Measurements from ENCODE around the gene PLXDC2.

Gene PLXDC2

DNA sequence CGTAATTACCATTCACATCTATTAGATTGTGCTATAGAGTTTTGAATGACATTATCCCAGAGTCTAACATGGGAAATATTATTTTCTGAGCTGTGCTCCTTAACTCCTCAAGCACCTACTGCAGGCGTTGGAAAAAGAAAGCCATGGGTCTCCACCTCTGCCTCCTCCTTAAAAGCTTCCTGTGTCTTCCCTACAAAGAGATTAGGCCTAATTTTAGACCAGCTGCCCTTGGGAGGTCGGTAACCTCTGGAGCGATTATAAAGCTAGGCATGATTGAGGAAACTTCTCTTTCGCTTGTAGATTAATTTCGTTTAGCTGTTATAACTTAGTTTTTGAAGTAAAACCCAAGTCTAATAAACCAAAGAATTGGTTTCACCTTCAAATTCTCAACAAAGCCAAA, 75.2 kb downstream of the PLXDC2 start:
- DNase-seq (ENCODE audit: insufficient read length, low spot score) (no peak), FAIRE-seq (no peak)
- no peak for TF ChIP-seq CTCF (IDR thresholded peaks at IDR 0.05; ENCODE audit: insufficient read depth, missing control alignments)

DNA sequence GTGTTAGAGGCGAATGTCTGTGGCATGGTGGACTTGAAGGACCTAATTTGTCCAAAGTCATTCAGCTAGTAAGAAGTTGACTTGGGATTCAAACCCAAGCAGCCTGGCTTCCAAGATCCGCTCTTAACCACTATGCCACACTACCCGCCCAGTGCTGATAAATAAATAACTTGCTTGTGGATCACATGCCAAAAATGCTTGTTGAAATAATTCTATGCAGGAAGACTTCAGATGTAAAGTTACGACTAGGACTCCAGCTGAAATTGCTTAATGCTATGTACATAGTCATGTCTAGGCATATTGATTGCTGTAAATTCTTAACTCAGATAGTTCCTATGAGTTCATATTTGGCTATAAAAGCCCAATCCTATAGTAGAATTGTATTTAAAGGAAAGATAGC, 76.0 kb downstream of the PLXDC2 start:
- FAIRE-seq = no peak
- no peak for TF ChIP-seq CTCF (IDR thresholded peaks at IDR 0.05; ENCODE audit: insufficient read depth, missing control alignments)
- no peak for DNase-seq (ENCODE audit: insufficient read length, low spot score)

DNA sequence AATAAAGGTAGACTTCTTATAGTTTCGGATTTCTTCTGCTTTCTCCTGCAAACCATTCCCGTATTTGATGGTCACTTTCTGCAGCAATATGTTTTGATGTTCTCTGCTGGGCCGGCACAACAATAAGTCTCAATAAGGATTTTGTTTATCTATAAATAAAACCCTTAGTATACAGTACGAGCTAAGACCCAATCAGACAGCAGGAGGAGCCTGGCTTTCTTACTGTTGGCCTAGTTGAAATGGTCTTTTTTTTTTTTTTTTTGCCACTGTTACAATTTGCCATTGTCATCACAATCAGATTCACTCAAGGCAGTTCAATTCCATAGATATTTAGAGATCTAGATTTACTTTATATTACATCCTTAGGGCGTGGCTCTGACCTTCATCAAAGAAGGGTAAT, 76.4 kb downstream of the PLXDC2 start:
- FAIRE-seq (no peak), DNase-seq (ENCODE audit: insufficient read length, low spot score) (no peak)
- no peak for TF ChIP-seq CTCF (IDR thresholded peaks at IDR 0.05; ENCODE audit: insufficient read depth, missing control alignments)

DNA sequence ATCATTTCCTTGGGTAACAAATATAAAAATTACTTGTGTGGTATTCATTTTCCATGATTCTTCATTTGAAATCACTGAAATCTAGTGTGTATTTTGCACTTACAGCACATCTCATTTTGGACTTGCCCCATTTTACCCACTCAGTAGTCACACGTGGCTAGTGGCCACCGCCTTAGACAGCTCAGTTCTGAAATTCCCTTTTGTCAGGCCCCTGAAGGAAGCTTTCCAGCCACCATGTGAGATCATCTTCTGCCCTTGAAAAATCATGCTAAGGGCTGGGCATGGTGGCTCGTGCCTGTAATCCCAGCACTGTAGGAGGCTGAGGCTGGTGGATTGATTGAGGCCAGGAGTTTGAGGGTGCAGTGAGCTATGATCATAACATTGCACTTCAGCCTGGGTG, 79.3 kb downstream of the PLXDC2 start:
- FAIRE-seq (no peak), DNase-seq (ENCODE audit: insufficient read length, low spot score) (no peak)
- TF ChIP-seq CTCF (IDR thresholded peaks at IDR 0.05; ENCODE audit: insufficient read depth, missing control alignments) = no peak

DNA sequence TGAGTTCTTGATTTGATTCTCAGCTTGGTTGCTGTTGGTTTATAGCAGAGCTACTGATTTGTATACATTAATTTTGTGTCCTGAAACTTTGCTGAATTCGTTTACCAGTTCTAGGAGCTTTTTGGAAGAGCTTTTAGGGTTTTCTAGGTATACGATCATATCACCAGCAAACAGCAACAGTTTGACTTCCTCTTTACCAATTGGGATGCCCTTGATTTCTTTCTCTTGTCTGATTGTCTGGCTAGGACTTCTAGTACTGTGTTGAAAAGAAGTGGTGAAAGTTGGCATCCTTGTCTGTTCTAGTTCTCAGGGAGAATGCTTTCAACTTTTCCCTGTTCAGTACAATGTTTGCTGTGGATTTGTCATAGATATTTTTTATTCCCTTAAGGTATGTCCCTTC, 86.2 kb downstream of the PLXDC2 start:
- TF ChIP-seq CTCF (IDR thresholded peaks at IDR 0.05; ENCODE audit: insufficient read depth, missing control alignments) = no peak
- FAIRE-seq = no peak

DNA sequence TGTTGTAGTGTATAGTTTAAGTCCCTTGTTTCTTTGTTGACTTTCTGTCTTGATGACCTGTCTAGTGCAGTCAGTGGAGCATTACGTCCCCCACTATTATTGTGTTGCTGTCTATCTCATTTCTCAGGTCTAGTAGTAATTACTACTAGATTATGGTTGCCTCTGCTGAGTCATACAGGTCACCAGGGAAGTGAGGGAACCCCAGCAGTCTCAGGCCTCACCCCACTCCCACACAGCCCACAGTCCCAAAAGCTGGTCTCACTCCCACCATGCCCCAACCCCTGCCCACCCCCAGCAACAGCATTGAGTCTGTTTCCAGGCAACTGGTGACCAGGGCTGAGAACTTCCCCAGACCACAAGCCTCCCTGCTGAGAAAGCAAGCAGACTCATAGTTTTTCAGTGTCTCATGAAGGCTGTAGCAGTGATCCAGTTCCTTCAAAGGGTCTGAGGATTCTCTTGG, 88.0 kb downstream of the PLXDC2 start:
- no peak for TF ChIP-seq CTCF (IDR thresholded peaks at IDR 0.05; ENCODE audit: insufficient read depth, missing control alignments)
- FAIRE-seq (no peak), DNase-seq (ENCODE audit: insufficient read length, low spot score) (no peak)

More for the DNA sequence above, 86.2 kb downstream of the PLXDC2 start:
- DNase-seq (ENCODE audit: insufficient read length, low spot score) = no peak

- FAIRE-seq (no peak), DNase-seq (ENCODE audit: insufficient read length, low spot score) (no peak)
- no peak for TF ChIP-seq CTCF (IDR thresholded peaks at IDR 0.05; ENCODE audit: insufficient read depth, missing control alignments)
These were observed 90.0 kb downstream of the PLXDC2 start for GRCh38 chr10:19906108-19906791.

Measured in D721Med (cell line).